Activated CD8-positive, alpha-beta memory T cell treated with anti-CD3 and anti-CD28 coated beads, Interleukin-2, amount 50 U/mL, for 48 hours (primary cell): ENCODE data around the gene EPHB3.
"Not testable (repeated sequence)": the region's sequence is repeated elsewhere in the genome, so short reads cannot be mapped to it uniquely, and the experiment has no call there.

ENCODE experiments used
- DNase-seq: peaks from one replicate; pipeline ENCODE4 v3.0.0-alpha.2; 2020

Gene EPHB3

DNA sequence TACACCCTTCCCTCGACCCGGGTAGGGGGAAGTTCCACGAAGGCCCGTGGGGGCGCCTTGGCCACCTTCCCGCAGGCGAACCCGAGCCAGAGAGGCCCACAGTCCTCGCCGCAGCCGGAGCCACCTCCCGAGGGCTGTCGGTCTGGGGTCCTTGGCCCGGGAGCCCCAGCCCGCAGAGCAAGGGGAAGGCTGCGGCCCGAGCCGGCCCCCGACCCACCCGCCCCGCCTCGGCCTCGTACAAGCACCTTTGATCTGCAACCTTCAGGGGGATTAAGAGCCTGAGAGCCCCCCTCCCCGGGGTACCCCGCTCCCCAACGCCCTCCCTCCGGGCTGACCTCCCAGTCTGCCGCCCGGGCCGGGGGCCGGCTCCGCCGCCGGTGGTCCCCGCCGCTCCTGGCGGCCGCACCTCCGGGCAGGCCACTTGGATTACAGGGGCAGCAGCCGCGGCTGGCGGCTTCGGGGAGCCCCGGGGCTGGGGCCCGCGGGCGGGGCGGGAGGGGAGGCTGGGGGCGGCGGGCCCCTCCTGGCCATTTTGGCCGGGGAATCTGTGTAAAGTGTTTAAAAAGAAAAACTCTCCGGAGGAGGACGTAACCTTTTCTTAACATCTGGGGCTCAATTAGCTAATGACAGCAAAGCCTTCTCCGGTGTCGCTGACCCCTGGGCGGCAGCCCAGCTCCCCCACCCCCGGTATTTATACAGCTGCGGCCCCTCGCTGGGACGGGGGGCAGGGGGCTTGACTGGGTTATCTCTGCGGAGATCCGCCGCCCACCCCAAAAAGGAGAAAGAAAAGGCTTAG, 40.2 kb downstream of the EPHB3 start:
- no peak for DNase-seq

DNA sequence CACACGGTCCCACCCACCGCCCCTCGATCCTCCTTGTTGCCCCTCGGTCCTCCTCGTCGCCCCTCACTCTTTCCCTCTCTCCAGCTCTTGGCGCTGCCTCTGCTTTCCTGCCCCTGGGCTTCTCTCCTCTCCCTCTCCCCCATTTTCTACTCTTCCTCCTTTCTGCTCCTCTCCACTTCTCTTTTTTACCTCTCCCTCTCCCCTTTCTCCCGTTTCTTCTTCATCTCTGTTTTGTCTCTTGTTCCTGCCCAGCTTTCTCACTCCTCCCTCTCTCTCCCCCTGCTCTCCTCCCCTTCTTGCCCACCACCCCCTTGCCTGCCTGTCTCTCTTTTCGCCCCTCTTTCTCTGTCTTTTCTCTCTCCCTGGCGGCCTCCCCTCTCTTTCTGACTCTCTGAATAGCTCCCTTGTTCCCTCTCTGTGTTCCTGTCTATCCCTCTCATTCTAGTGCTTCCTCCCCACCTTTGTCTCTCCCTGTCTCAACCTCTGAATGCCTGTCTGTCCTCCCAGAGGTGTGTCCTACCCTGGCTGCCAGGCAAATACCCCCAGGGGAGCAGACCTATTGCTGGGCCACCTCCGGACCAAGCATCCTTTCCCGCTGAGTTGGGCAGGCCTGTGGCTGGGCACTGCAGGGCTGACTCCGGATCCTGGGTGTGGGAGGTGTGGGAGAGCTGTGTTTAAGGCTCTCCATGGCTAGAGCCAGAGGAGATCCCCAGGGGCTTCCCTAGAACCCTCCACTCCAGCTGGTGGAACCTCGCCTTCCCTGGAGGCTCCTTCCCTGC, 41.0 kb downstream of the EPHB3 start:
- no peak for DNase-seq

DNA sequence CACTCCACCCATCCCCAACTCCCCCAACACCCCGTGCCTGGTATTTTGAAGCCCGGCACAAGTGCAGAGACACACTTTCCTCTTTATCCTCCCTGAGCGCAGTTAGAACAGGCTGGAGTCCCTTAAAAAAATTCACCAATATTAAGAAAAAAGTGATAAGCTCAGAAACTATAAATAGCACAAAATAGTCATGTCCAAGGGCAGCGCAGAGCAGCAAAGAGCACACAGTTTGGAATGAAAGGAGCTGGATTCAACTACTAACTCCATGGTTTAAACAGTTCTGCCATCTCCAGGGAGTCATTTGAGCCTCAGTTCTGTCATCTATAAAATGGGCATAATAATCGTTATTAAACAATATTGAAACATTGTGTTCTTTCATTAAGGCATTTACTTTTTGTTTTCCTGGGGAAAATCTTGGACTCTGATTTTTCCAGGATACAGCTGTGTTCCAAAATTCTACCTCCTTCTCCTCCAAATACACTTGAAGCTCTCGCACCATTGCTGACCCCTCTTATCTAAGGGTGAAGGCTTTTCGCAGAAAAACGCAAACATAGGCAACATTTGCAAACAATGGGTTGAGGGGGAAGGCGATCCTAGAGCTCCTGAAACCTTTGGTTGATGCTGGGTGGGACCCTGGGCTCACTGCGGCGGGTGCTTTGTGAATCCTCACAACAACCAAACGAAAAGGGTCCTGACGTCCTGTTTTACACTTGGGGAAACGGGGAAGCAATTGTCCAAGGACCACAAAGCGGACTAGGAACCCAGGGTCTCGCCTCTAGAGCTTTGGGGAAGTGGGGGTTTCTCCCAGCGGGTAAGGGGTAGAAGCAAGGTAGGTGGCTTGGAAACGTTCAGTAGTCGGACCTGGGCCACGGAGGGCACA, 41.8 kb downstream of the EPHB3 start:
- no peak for DNase-seq

DNA sequence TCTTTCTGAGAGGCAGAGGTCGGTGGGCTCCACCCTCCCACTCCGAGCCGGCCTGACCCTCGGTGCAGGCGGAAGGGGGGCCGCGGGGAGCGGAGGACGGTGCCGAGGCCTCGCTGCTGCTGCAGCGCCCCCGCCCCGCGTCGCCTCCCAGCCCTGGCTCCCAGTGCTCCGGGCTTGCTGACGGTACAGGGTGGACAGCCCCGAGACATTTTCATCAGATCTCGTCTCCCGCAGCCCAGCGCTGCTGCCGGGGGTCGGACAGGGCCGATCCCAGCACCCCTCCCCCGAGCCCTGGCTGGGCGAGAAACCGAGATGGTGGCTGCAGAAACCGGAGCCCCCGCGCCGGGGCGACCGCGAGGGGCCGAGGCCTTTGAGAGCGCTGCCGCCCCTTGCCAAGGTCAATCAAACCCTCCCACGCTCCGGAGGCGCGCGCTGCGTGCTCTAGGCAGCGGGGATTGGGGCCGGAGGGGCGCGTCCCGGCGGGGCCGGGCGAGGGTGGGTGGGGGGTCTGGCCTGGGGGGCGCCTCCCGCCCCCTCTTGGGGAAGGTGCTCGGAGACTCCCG, 42.5 kb downstream of the EPHB3 start:
- no peak for DNase-seq

DNA sequence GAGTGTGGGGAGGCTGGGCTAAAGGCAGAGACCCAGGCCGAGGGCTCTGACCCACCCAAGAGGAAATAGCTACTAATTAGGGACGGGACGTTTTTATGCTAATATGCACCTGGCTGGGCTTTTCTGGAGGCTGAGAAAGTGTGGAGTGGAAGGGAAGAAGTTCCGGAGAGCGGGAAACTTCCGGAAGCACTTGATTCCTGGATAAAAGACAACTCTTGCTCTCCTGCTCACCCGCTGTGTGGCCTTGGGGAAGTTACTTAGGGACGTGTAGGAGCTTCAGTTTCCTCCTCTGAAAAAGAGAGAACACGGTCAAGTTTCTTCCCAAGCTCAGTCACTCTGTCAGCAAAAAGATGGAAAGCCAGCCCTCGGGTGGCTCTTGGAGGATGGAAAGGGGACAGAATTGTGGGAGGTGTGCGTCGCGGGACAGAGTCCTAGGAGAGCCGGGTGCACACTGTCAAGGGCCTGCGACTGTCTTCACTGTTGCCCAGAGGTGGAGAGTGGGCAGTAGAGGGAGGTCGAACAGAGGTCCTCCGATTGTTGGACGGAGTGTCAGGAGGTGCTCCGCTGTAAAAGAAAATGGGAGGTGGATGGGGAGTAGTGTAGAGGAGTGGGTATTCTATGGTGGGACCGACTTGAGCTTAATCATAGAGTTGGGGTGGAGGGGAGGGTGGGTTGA, 43.2 kb downstream of the EPHB3 start:
- no peak for DNase-seq

DNA sequence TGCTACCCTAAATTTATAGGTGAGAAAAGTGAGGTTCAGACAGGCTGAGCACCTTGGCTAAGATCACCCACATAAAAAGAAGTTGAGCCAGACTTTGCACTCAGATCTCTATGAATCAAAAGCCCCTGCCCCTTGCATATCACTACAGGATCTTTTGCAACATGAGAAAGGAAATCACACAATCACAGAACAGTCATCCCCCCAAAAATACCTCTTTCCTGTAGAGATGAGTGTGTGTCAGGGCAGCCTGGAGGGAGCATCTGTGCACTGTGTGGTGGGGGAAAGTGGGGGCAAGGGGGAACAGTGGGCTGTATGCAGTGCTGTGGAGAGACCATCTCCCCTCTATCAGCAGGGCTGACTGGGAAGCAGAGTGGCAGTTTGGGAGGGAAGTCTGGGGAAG, 46.6 kb downstream of the EPHB3 start:
- no peak for DNase-seq

DNA sequence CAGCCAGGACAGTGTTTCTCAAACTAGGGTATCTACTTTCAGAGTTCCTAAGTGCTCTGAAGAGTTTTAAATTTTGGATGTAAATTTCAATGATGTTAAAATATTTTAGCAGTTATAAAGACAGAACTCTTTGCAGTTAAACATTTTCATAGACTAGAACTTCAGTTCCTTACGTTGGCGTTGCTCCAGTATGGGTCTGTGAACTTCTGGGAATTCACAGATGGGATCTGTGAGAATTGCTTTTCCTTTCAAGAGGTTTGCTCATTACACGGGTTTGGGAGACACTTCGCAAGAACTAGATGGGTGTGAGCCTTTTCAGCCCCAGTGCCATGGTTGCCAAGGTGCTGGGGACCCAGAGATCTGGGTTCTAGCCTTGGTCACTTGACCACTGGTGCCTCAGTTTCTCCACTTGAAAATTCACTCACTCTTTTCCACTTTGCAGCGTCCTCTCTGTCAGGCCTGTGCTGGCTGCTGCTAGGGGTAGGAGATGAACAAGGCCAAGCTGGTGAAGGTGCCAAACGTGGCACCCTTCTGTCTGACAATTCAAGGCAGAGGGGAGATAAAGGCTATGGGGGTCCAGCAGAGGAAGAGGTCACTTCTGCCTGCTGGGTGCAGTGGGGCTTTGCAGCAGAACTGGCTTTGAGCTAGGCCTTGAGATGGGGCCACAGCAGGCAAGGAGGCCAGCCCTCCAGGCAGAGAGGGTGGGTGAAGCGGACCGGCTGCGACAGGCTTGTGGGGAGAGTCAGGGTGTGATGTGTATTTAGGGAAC, 48.1 kb downstream of the EPHB3 start:
- DNase-seq: no peak

DNA sequence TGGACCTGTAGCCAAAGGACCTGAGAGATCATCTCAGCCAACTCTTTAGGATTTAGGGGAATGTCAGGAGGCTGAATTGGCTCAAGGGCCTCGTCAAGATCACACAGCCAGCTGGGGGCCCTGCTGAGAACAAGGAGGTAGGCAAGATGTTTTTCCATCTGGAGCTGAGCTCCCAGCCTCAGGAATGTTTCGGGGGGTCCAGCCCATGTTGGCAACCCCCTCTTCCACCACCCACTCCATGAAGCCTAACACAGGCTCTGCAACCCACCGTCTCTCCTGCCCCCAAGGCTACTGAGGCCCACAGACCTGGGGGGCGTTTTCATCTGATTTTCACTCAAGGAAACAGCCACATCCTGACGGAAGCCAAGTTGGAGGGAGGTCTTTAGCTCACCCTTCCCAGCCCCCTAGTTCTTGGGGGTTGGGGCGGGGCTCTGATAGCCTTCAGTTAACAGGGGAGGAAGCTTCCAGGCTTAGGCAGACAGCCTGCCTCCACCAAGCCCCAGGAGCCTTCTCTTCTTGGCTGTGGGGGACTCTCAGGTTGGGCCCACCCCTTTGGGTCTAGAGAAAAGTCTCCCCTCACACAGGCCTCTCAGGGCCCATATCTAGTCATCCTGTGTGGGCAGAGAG, 48.8 kb downstream of the EPHB3 start:
- no peak for DNase-seq

DNA sequence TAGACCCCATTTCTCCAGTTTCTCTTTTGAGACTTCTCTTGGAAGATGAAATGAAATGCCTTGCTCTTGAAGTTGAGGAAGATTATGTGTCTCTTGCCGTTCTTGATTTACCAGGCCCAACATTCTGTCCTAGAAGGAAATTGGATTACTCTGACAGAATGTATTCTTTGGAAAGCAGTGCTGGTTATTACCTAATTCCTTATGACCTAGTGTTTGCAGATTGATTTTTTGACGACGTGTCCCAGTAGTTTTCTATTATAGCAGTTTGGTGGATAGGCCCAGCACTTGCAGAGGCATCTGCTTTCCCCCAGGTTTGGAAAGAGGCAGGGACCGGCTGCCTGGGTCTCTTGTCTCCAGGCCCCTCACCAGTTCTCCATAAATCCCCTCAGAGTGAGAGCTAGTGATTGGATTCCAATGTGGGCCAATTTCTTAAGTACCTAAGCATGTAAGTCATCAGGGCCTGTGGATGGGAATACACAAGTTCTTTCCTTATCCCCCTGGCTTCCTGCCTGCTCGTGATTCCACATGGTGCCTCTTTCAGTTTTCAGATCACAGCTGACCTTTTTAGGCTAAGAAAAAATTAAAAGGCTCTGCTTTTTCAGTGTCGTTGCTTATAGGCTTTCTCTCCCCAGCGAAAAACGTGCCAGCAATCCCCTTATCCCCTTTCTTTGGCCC, 50.2 kb downstream of the EPHB3 start:
- DNase-seq: no peak

DNA sequence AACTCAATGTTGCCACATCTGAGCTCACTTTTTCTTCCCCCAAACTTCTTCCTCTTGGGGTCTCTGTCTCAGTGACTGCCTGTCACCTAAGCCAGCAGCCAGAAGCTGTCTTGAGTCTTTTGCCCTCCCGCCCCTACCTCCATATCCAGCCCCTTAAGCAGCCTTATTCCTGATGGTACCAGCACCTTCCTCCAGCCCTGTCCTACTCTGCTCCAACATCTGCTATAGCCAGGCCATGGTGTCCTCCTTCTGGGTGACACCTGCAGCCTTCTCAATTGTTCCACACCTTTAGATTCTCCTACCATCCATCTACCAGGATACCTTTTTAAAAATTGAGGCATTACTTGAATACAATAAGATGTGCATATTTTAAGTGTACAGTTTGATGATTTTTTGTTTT, 53.8 kb downstream of the EPHB3 start:
- no peak for DNase-seq

DNA sequence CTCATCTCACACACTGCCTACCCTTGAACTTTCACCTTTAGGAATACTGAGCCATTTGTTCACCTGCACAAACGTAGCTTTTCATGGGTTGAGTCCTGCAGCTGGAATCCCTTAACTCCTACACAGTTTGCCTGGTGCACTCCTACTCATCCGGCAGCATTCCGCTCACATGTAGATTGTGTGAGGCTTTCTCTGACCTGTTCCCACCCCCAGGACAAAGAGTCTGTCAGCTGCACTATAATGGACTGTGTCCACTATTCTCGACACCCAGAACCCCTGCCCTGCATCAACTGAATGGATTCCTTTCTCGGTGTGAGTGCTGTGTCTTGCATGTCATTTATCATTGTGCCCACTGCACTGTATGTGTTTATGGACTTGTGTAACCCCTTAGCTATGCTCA, 54.9 kb downstream of the EPHB3 start:
- no peak for DNase-seq

DNA sequence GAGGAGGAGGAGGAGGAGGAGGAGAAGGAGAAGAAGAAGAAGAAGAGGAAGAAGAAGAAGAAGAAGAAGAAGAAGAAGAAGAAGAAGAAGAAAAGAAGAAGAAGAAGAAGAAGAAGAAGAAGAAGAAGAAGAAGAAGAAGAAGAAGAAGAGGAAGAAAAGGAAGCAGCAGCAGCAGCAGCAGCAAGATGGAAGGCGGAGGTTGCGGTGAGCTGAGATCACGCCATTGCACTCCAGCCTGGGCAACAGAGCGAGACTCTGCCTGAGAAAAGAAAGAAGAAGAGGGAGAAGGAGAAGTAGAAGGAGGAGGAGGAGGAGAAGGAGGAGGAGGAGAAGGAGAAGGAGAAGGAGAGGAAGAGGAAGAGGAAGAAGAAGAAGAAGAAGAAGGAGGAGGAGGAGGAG, 55.7 kb downstream of the EPHB3 start:
- not testable (repeated sequence) for DNase-seq

DNA sequence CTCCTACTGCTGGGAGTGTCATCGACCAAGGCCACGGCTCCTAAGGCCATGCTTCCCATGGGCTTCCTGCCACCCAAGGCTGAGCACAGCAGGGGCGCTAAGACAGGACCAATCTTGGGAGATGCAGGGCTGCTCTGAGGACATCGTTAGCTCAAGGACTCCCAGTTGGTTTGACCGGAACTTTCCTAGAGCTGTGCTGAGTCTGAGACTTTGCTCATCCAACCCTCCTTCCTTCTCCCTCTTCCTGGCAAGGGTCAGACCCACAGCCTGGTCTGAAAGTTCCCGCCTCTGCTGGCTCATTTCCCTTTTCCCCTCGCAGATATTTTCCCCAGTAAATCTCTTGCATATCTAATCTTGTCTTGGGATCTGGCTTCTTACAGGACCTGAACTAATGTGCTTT, 57.2 kb downstream of the EPHB3 start:
- no peak for DNase-seq

DNA sequence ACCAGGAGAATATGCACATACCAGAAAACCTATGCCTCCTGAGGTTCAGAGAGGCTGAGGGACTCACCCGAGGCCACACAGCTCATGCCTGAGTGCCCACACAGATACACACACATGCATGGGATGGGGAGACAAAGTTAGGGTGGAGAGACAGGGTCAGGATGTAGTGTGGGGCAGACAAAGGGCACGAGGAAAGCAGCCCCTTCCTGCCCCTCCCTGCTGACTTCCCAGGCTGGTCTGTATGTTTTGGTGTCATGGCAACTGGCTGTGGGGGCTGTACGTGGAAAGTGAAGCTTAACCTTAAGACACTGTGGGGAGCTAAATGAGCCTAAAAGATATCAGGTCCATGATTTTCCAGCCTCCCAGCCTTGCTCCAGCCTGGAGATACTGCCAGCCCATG, 57.8 kb downstream of the EPHB3 start:
- DNase-seq: no peak

DNA sequence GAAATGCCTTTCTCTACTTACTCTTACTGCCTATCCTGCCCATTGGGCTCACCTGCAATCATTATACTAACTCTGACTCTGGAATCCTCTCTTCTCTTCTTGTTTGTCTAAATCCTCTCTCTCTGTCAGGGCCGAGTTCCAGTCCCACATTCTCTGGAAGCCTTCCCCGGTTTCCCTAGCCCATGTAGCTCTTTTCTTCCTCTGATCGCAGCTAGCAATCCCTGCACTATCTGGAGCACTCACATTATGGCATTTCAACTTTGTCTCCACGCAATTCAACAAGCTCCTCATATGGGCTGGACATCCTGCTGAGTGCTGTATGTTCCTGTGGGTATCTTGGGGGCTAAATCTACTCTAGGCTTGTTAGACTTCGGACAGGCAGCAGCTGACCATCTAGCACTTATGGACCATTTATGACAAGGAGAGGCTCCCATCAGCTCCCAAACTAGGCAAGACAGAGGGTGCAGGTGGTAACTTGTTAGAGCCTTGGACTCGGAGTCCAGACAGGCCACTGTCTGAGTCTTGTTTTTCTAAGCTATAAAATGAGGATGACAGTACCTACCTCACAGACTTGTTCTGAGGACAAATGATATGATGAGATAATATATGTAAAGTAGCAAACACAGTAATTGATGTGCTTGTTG, 58.3 kb downstream of the EPHB3 start:
- no peak for DNase-seq

DNA sequence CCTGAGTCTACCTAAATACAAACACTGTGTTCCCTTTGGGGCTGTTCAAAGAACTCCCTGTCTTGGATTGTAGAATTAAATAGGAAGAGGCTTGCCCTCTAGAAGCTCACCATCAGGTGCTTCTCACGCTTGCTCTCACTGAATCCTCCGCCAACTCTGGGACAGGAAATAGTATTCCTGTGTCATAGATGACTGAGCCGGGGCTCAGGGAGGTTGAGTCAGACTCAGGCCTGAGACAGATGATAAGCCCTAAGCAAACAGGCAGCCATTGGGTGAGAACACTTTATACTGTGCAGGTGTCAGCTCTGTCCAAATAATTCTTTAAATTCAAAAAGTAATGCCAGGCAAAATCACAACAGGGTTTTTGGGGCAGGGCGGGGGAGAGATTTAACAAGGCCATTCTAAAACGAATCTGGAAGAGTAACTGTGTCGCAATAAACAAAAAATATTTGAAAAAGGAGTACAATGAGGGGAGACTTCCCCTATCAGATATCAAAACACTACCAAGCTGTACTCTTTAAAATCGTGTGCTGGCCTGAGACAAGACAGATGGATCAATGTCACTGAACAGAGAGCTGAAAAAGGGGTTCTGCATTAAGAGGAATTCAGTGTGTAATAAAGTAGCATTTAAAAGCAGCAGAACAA, 59.0 kb downstream of the EPHB3 start:
- DNase-seq: no peak

DNA sequence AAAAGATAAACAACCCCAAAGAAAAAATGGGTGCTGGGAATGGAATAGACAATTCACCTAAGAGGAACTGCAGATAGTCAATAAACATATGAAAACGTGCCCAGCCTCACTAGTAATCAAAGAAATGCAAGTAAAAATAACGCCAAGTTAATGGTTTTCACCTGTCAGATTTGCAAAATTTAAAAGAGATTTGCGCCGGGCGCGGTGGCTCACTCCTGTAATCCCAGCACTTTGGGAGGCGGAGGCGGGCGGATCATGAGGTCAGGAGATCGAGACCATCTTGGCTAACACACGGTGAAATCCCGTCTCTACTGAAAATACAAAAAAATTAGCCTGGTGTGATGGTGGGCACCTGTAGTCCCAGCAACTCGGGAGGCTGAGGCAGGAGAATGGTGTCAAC, 60.6 kb downstream of the EPHB3 start:
- DNase-seq: not testable (repeated sequence)

DNA sequence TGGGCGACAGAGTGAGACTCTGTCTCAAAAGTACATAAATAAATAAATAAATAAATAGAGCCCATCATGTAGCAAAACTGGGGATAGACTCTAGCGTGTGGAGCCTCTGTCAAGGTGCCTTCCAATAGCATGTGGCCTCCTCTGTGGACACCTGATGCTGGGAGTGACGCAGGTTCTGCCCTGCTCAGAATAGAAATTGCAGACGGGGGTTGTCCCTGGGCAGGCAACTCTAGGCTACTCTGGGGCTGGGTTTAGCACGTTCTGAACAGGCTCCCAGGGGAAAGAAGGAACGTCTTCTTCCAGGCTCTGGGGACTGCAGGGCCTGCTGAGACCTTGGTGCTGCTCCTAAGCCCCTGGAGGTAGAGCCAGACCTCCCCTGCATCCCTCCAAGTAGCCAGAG, 65.3 kb downstream of the EPHB3 start:
- DNase-seq: no peak

DNA sequence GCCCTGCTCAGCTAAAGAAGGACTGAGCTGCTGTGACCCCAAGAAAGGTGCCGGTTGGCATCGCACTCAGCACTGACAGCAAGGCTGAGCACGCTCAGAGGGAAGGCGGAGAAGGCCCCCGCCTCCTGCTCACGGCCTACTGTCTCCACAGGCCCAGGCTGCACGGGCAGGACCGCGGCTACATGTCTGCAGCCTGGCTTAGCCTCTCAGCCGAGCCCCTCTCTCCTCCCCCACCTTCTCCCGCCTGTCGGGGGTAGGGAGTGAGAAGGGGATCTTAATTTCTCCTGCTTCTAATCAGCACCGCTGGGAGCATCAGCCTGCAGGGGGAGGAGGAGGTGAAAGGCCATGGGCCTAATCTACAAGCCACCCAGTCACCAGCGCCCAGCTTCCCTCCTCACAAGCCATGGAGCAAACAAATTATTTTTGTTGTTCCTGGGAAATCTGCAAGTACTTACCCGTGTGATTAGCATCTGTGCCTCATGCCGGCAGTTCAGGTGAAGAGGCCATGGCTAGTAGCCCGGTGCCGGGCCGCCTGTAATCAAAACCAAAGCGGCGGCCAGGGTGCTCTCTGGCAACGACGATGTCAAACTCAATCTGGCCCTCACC, 68.1 kb downstream of the EPHB3 start:
- no peak for DNase-seq
